WTC11 (cell line): Measurements from ENCODE around the gene THBS3.

Source experiments
- ATF3 ChIP-seq: sonication (generic); formaldehyde crosslinking; conservative IDR thresholded peaks from 2 replicates; pipeline ENCODE4 v1.8.1; 2022; ENCODE audit warnings: mild to moderate bottlenecking, missing genetic modification reagents
- CREB1 ChIP-seq: sonication (generic); formaldehyde crosslinking; IDR thresholded peaks from 2 replicates; pipeline ENCODE4 v1.8.0; 2023; ENCODE audit warnings: mild to moderate bottlenecking, missing genetic modification reagents
- CTCF ChIP-seq: fragments of 200-600 bp; IDR thresholded peaks from 2 replicates; pipeline ENCODE4 v1.8.0; 2022; ENCODE audit warnings: antibody characterized with exemption
- E2F4 ChIP-seq: sonication (generic); formaldehyde crosslinking; IDR thresholded peaks from 2 replicates; pipeline ENCODE4 v1.8.1; 2022; ENCODE audit warnings: low read depth, mild to moderate bottlenecking, moderate library complexity, missing genetic modification reagents, borderline replicate concordance
- NR2C2 ChIP-seq: sonication (generic); formaldehyde crosslinking; IDR thresholded peaks from 2 replicates; pipeline ENCODE4 v1.8.0; 2022; ENCODE audit warnings: mild to moderate bottlenecking, missing genetic modification reagents
- TP53 ChIP-seq: sonication (generic); formaldehyde crosslinking; IDR thresholded peaks from 2 replicates; pipeline ENCODE4 v1.8.1; 2023; ENCODE audit warnings: mild to moderate bottlenecking, missing genetic modification reagents
- TF ChIP-seq, protein P1 (sequence below): sonication (generic); formaldehyde crosslinking; conservative IDR thresholded peaks from 2 replicates; pipeline ENCODE4 v1.8.1; 2023; ENCODE audit warnings: mild to moderate bottlenecking, low read depth, missing genetic modification reagents, moderate library complexity
- TF ChIP-seq, protein P2 (sequence below): sonication (generic); formaldehyde crosslinking; IDR thresholded peaks from 2 replicates; pipeline ENCODE4 v1.8.1; 2022; ENCODE audit warnings: low read depth, missing genetic modification reagents, borderline replicate concordance

DNA sequence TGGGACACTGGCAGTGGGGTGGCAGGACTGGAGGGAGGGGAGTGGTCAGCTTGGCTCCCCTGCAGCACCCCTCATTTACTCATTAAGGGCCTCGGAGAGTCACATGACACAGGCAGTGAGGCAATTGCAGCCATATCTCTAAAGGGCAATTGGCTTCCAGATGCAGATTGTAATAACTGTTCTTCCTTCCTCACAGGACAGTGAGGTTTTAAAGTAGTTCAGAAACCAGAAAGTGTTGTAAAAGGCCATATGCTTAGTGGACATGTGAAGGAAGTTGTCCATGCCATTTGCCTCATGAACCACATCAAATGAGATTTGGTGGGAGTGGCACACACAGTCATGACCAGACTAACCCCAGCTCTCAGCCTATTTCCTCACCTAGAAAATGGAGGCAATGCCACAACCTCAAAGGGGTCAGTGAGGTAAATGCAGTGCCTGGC, 11.9 kb upstream of the THBS3 start:
- TF ChIP-seq CREB1 (no peak), E2F4 (no peak), ATF3 (CRISPR knock-in tag) (no peak), TP53 (no peak), CTCF (no peak), NR2C2 (CRISPR knock-in tag) (no peak)
- TF ChIP-seq, protein P1, sequence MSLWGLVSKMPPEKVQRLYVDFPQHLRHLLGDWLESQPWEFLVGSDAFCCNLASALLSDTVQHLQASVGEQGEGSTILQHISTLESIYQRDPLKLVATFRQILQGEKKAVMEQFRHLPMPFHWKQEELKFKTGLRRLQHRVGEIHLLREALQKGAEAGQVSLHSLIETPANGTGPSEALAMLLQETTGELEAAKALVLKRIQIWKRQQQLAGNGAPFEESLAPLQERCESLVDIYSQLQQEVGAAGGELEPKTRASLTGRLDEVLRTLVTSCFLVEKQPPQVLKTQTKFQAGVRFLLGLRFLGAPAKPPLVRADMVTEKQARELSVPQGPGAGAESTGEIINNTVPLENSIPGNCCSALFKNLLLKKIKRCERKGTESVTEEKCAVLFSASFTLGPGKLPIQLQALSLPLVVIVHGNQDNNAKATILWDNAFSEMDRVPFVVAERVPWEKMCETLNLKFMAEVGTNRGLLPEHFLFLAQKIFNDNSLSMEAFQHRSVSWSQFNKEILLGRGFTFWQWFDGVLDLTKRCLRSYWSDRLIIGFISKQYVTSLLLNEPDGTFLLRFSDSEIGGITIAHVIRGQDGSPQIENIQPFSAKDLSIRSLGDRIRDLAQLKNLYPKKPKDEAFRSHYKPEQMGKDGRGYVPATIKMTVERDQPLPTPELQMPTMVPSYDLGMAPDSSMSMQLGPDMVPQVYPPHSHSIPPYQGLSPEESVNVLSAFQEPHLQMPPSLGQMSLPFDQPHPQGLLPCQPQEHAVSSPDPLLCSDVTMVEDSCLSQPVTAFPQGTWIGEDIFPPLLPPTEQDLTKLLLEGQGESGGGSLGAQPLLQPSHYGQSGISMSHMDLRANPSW, result no peak
- TF ChIP-seq, protein P2, sequence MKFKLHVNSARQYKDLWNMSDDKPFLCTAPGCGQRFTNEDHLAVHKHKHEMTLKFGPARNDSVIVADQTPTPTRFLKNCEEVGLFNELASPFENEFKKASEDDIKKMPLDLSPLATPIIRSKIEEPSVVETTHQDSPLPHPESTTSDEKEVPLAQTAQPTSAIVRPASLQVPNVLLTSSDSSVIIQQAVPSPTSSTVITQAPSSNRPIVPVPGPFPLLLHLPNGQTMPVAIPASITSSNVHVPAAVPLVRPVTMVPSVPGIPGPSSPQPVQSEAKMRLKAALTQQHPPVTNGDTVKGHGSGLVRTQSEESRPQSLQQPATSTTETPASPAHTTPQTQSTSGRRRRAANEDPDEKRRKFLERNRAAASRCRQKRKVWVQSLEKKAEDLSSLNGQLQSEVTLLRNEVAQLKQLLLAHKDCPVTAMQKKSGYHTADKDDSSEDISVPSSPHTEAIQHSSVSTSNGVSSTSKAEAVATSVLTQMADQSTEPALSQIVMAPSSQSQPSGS (CRISPR knock-in tag), result no peak
